Tibial artery (tissue), 4 donors: ENCODE measurements around the gene SYMPK.
A peak's percentile ranks its signal among the peaks of the same experiment; 100 is the strongest.

Source experiments
- DNase-seq, 2 donors: peaks; one replicate each; pipeline ENCODE4 v3.0.0-alpha.2; 2019
- H3K27ac ChIP-seq, 2 donors: fragments of 200-600 bp; sonication (generic) in 1 of 2; 1 replicate in 1 of 2; 2 replicates in 1 of 2; pipeline ENCODE4 v1.5.1; 2018 to 2019; ENCODE audit warnings: mild to moderate bottlenecking in 1 of 2
- H3K27me3 ChIP-seq, 2 donors: fragments of 200-600 bp; sonication (generic) in 1 of 2; one replicate each; pipeline versions ENCODE4 v1.5.1 to v1.6.0; 2016 to 2019
- H3K36me3 ChIP-seq, 3 donors: fragments of 200-600 bp; sonication (generic) in 2 of 3; one replicate each; pipeline ENCODE4 v1.5.1; 2016 to 2019; ENCODE audit warnings: mild to moderate bottlenecking in 2 of 3
- H3K4me1 ChIP-seq, 4 donors: fragments of 200-600 bp; sonication (generic) in 2 of 4; 1 replicate in 3 of 4; 2 replicates in 1 of 4; pipeline ENCODE4 v1.5.1; 2016 to 2019
- H3K4me3 ChIP-seq, 2 donors: fragments of 200-600 bp; sonication (generic) in 1 of 2; 1 replicate in 1 of 2; 2 replicates in 1 of 2; pipeline ENCODE4 v1.5.1; 2018 to 2019; ENCODE audit warnings: mild to moderate bottlenecking in 2 of 2
- H3K9me3 ChIP-seq, 3 donors: fragments of 200-600 bp; sonication (generic) in 1 of 3; one replicate each; pipeline ENCODE4 v1.5.1; 2016 to 2019
- intact Hi-C: fragments of 100-400 bp; cut with DNase I; formaldehyde crosslinking; loops from one replicate; pipeline ENCODE4 v1.15.0; 2023; ENCODE audit warnings: low total_unique reads
- TF ChIP-seq, protein P1 (sequence below), 2 experiments: fragments of 200-600 bp in 1 of 2; fragments of 450-650 bp in 1 of 2; IDR thresholded peaks; one replicate each; pipeline ENCODE4 v1.5.1; 2017 to 2019; ENCODE audit warnings: antibody characterized with exemption in 2 of 2, mild to moderate bottlenecking in 1 of 2, moderate library complexity in 1 of 2

The SYMPK gene

DNA sequence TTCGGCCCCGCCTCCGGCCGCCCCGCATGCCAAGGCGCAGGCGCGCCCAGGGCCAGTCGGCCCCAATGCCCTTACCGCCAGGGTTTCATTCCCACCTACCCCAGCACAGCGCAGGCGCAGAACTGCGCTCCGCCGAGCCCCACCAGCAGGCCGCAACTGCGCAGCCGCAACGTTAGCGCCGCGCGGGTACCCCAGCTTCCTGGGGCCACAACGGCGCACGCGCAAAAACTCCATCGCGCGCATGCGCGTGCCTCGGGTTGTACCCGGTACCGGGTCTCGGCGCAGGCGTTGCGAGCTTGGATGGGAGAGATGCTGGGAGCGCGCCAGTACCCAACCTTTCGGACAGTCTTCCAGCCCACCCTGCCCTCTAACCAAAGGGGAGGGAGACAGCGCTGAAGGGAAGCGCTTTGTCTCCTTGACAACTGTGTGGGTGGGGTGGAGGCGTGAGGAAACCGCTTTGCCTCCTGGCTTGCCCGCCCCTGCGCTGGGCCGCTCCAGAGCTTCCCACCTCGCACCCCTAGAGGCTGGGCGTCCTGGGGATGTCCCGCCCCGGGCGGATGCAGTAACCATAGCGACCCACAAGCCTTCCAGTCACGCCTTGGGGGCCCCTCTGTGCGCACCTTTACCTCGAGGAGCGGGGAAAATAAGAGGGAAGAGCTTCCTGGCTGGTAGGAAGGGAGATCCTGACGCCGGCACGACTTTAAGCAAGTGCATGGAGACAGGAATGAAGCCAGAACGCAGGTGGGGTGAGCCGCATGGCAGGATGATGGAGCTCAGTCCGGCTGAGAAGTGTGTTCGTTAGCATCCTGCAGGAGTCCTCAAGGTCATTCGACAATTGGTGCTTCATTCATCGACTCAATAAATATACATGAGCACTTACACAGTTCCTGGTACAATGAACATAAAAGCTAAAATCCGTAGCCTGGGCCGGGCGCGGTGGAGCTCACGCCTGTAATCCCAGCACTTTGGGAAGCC lies 40.0 kb upstream of the SYMPK start:
- peaks cover 6 to 19% (median 17%) of the 10 kb centered on the region in 3 donors for H3K36me3 ChIP-seq
- intact Hi-C loops, result no loop called here
- TF ChIP-seq, protein P1, sequence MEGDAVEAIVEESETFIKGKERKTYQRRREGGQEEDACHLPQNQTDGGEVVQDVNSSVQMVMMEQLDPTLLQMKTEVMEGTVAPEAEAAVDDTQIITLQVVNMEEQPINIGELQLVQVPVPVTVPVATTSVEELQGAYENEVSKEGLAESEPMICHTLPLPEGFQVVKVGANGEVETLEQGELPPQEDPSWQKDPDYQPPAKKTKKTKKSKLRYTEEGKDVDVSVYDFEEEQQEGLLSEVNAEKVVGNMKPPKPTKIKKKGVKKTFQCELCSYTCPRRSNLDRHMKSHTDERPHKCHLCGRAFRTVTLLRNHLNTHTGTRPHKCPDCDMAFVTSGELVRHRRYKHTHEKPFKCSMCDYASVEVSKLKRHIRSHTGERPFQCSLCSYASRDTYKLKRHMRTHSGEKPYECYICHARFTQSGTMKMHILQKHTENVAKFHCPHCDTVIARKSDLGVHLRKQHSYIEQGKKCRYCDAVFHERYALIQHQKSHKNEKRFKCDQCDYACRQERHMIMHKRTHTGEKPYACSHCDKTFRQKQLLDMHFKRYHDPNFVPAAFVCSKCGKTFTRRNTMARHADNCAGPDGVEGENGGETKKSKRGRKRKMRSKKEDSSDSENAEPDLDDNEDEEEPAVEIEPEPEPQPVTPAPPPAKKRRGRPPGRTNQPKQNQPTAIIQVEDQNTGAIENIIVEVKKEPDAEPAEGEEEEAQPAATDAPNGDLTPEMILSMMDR (IDR thresholded peaks at IDR 0.05), result peak in 1 of 2 experiments; percentile 20
- no peaks in the 10 kb centered on the region for H3K27me3 ChIP-seq
- peaks cover 0 to 25% (median 14%) of the 10 kb centered on the region in 4 donors for H3K4me1 ChIP-seq
- peak overlapping the region; percentile 70 to 78 for H3K4me3 ChIP-seq
- no peaks in the 10 kb centered on the region for H3K9me3 ChIP-seq
- peak; percentile 95 to 99 for DNase-seq
- peak overlapping the region; percentile 71 to 76 for H3K27ac ChIP-seq

- DNase-seq, result no peak
- TF ChIP-seq, protein P1 (IDR thresholded peaks at IDR 0.05), result no peak
- intact Hi-C loops, result no loop called here
- no peaks in the 10 kb centered on the region for H3K9me3 ChIP-seq
- H3K27me3 ChIP-seq, result no peaks in the 10 kb centered on the region
- H3K36me3 ChIP-seq, result peaks cover 6 to 26% (median 21%) of the 10 kb centered on the region in 3 donors
- H3K27ac ChIP-seq, result peak within 1 kb of the TSS; percentile 71 to 76
- H3K4me1 ChIP-seq, result peaks cover 0 to 25% (median 14%) of the 10 kb centered on the region in 4 donors
- peak within 1 kb of the TSS; percentile 70 to 78 for H3K4me3 ChIP-seq
These were observed 39.1 kb upstream of the SYMPK start, which contains the start of gene MYPOP for GRCh38 chr19:45901912-45902650. MYPOP (minus strand) TSS chr19:45902613; CDS start chr19:45901773, 840 bp downstream.

- Histone ChIP-seq H3K36me3 (peaks cover 6 to 29% (median 21%) of the 10 kb centered on the region in 3 donors), H3K4me1 (peaks cover 0 to 25% (median 14%) of the 10 kb centered on the region in 4 donors), H3K27me3 (no peaks in the 10 kb centered on the region), H3K4me3 (peak overlapping the region; percentile 70 to 78), H3K9me3 (no peaks in the 10 kb centered on the region), H3K27ac (peak overlapping the region; percentile 71 to 76)
- DNase-seq, result peak in 1 of 2 donors; percentile 33
- TF ChIP-seq, protein P1 (IDR thresholded peaks at IDR 0.05), result no peak
- intact Hi-C loops, result no loop called here
These were observed 38.5 kb upstream of the SYMPK start for GRCh38 chr19:45901432-45901911.

- peaks cover 0 to 25% (median 14%) of the 10 kb centered on the region in 4 donors for H3K4me1 ChIP-seq
- peak overlapping the region; percentile 71 to 76 for H3K27ac ChIP-seq
- TF ChIP-seq, protein P1 (IDR thresholded peaks at IDR 0.05), result no peak
These were observed 37.9 kb upstream of the SYMPK start for GRCh38 chr19:45900738-45901431.

More at GRCh38 chr19:45900738-45901431, 37.9 kb upstream of the SYMPK start:
- no peak for DNase-seq
- no peaks in the 10 kb centered on the region for H3K9me3 ChIP-seq
- intact Hi-C loops, result no loop called here
- no peaks in the 10 kb centered on the region for H3K27me3 ChIP-seq
- peaks cover 6 to 34% (median 21%) of the 10 kb centered on the region in 3 donors for H3K36me3 ChIP-seq
- peak overlapping the region; percentile 70 to 78 for H3K4me3 ChIP-seq
